K562 (cell line): ENCODE measurements around the gene MPPED2. TPM values are rescaled to one million over a fixed set of nuclear protein-coding genes. Genes with fewer than 3 reads are reported as not detected.

Experiments used
- CXXC5 ChIP-seq: fragments of 250-450 bp; sonication (Bioruptor Pico); IDR thresholded peaks from 2 replicates; pipeline ENCODE4 v1.8.0; 2022; ENCODE audit warnings: inconsistent platforms, mild to moderate bottlenecking, moderate library complexity
- HMGN3 ChIP-seq: IDR thresholded peaks from 2 replicates; pipeline ENCODE4 v1.6.1; 2011; ENCODE audit warnings: borderline replicate concordance, low read depth, mild to moderate bottlenecking, mixed read lengths, low read length; ENCODE audit not compliant: insufficient read length; ENCODE audit errors: extremely low read depth
- KLF16 ChIP-seq: IDR thresholded peaks from 2 replicates; pipeline ENCODE4 v1.6.1; 2016; ENCODE audit warnings: antibody characterized with exemption
- MAFF ChIP-seq: IDR thresholded peaks from 2 replicates; pipeline ENCODE4 v1.6.1; 2012; ENCODE audit warnings: low read length, improper control_type of control experiment
- MBD2 ChIP-seq: sonication (generic); IDR thresholded peaks from 2 replicates; pipeline ENCODE4 v1.6.1; 2016; ENCODE audit warnings: low read depth, borderline replicate concordance
- MLX ChIP-seq, 2 experiments: fragments of 450-650 bp in 1 of 2; sonication (generic) in 1 of 2; formaldehyde crosslinking; conservative IDR thresholded peaks; 2 replicates each; pipeline versions ENCODE4 v1.4.0 to v1.8.1; 2020 to 2022; ENCODE audit warnings: mild to moderate bottlenecking in 1 of 2, missing genetic modification reagents in 1 of 2
- POLR2AphosphoS2 ChIP-seq: IDR thresholded peaks from 2 replicates; pipeline ENCODE4 v1.6.1; 2012; ENCODE audit warnings: low read length, improper control_type of control experiment
- TFE3 ChIP-seq: fragments of 450-650 bp; formaldehyde crosslinking; IDR thresholded peaks from 2 replicates; pipeline ENCODE4 v1.4.0; 2020; ENCODE audit warnings: mild to moderate bottlenecking, mixed read lengths
- ZNF133 ChIP-seq: fragments of 250-450 bp; sonication (Bioruptor Pico); IDR thresholded peaks from 2 replicates; pipeline ENCODE4 v1.4.0; 2020; ENCODE audit warnings: mild to moderate bottlenecking
- ZNF274 ChIP-seq: IDR thresholded peaks from 2 replicates; pipeline ENCODE4 v1.6.1; 2011; ENCODE audit warnings: low read depth, mild to moderate bottlenecking, low read length, moderate library complexity, borderline replicate concordance
- ZNF507 ChIP-seq: conservative IDR thresholded peaks from 2 replicates; pipeline ENCODE4 v1.6.1; 2017; ENCODE audit warnings: missing genetic modification characterization, missing compliant biosample characterization
- ZNF583 ChIP-seq: fragments of 250-450 bp; sonication (Bioruptor Pico); IDR thresholded peaks from 2 replicates; pipeline ENCODE4 v1.4.0; 2020
- ZNF592 ChIP-seq: fragments of 450-650 bp; IDR thresholded peaks from 2 replicates; pipeline ENCODE4 v1.6.1; 2017; ENCODE audit warnings: antibody characterized with exemption, mild to moderate bottlenecking
- polyA plus RNA-seq, 8 experiments: library from polyadenylated mRNA; depleted of rRNA in 4 of 8; stranded (reverse) in 5 of 8; unstranded in 3 of 8; fragments of >200 nt; fragmentation: Nextera tagmentation in 2 of 8; fragmentation: Illumina TruSeq in 1 of 8; extraction: Ambion mirVana in 2 of 8; extraction: Trizol in 1 of 8; gene quantifications; 2 replicates each; pipeline versions ENCODE4 v1.2.1 to v1.2.3, GENCODE V29; 2011 to 2014; ENCODE audit warnings: inconsistent platforms in 1 of 8, missing spikeins in 1 of 8
- total RNA-seq, 7 experiments: library from RNA; depleted of rRNA in 6 of 7; stranded (reverse); fragments of >200 nt in 6 of 7; fragmentation: Illumina TruSeq in 2 of 7; extraction: Trizol in 2 of 7; gene quantifications; 2 replicates each; pipeline versions ENCODE4 v1.2.1 to v1.2.3, GENCODE V29; 2011 to 2021; ENCODE audit warnings: low replicate concordance in 1 of 7
- TF ChIP-seq, protein P1 (sequence below): fragments of 450-650 bp; IDR thresholded peaks from 2 replicates; pipeline ENCODE4 v1.6.1; 2016; ENCODE audit warnings: low read depth

Gene MPPED2
- total and polyA plus RNA-seq, 9 of the 15 experiments (the other 6 are each of a cell fraction or from before 2014, with no cell fraction given): not detected

- TF ChIP-seq ZNF274: no peak
- TF ChIP-seq MLX (CRISPR knock-in tag; conservative IDR thresholded peaks at IDR 0.05): no peak
- TF ChIP-seq CXXC5 (CRISPR knock-in tag): no peak
- TF ChIP-seq ZNF592: no peak
- no peak for TF ChIP-seq TFE3 (CRISPR knock-in tag)
- no peak for TF ChIP-seq ZNF133 (CRISPR knock-in tag)
- no peak for TF ChIP-seq MAFF
- TF ChIP-seq ZNF507: no peak
- TF ChIP-seq HMGN3: no peak
- TF ChIP-seq ZNF583 (CRISPR knock-in tag): no peak
- TF ChIP-seq MBD2: no peak
- TF ChIP-seq POLR2AphosphoS2: no peak
- no peak for TF ChIP-seq KLF16
- TF ChIP-seq, protein P1, sequence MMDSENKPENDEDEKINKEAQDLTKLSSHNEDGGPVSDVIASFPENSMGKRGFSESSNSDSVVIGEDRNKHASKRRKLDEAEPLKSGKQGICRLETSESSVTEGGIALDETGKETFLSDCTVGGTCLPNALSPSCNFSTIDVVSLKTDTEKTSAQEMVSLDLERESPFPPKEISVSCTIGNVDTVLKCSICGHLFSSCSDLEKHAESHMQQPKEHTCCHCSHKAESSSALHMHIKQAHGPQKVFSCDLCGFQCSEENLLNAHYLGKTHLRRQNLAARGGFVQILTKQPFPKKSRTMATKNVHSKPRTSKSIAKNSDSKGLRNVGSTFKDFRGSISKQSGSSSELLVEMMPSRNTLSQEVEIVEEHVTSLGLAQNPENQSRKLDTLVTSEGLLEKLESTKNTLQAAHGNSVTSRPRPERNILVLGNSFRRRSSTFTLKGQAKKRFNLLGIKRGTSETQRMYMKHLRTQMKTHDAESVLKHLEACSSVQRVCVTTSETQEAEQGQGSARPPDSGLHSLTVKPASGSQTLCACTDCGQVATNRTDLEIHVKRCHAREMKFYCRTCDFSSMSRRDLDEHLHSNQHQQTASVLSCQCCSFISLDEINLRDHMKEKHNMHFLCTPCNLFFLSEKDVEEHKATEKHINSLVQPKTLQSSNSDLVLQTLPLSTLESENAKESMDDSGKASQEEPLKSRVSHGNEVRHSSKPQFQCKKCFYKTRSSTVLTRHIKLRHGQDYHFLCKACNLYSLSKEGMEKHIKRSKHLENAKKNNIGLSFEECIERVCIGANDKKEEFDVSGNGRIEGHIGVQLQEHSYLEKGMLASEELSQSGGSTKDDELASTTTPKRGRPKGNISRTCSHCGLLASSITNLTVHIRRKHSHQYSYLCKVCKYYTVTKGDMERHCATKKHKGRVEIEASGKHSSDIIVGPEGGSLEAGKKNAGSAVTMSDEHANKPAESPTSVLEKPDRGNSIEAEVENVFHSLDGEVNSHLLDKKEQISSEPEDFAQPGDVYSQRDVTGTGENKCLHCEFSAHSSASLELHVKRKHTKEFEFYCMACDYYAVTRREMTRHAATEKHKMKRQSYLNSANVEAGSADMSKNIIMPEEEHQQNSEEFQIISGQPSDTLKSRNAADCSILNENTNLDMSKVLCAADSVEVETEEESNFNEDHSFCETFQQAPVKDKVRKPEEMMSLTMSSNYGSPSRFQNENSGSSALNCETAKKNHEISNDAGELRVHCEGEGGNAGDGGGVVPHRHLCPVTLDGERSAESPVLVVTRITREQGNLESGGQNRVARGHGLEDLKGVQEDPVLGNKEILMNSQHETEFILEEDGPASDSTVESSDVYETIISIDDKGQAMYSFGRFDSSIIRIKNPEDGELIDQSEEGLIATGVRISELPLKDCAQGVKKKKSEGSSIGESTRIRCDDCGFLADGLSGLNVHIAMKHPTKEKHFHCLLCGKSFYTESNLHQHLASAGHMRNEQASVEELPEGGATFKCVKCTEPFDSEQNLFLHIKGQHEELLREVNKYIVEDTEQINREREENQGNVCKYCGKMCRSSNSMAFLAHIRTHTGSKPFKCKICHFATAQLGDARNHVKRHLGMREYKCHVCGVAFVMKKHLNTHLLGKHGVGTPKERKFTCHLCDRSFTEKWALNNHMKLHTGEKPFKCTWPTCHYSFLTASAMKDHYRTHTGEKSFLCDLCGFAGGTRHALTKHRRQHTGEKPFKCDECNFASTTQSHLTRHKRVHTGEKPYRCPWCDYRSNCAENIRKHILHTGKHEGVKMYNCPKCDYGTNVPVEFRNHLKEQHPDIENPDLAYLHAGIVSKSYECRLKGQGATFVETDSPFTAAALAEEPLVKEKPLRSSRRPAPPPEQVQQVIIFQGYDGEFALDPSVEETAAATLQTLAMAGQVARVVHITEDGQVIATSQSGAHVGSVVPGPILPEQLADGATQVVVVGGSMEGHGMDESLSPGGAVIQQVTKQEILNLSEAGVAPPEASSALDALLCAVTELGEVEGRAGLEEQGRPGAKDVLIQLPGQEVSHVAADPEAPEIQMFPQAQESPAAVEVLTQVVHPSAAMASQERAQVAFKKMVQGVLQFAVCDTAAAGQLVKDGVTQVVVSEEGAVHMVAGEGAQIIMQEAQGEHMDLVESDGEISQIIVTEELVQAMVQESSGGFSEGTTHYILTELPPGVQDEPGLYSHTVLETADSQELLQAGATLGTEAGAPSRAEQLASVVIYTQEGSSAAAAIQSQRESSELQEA: no peak
Measured at GRCh38 chr11:30393012-30393411, 193.1 kb downstream of the MPPED2 start (continued).
